Caco-2 (cell line): ENCODE measurements around the gene RASD2. TPM values are rescaled to one million over a fixed set of nuclear protein-coding genes. Genes with fewer than 3 reads are reported as not detected.

Experiments used
- BruUV-seq: library from RNA; stranded (reverse); fragments of 400-500 nt; replicated peaks from 2 replicates; lab custom pipeline; 2021; lab: Mats Ljungman, UMichigan
- CTCF ChIA-PET: fragments of 300-600 bp; sonication (Branson Sonifier 250); formaldehyde crosslinking; loops from one replicate; lab custom pipeline; 2022; ENCODE audit warnings: antibody characterized with exemption; lab: Charles Lee
- POLR2A ChIA-PET: fragments of 300-600 bp; sonication (Branson Sonifier 250); formaldehyde crosslinking; loops from one replicate; lab custom pipeline; 2022; ENCODE audit warnings: antibody characterized with exemption; lab: Charles Lee
- DNase-seq, 2 experiments: peaks; one replicate each; pipeline versions ENCODE4 v3.0.0 to v3.0.0-alpha.2; 2020 to 2022
- H3K27me3 ChIP-seq: replicated peaks from 2 replicates; pipeline ENCODE4 v1.6.0; 2011; ENCODE audit warnings: low read length; ENCODE audit not compliant: control insufficient read depth, insufficient read depth
- H3K36me3 ChIP-seq: 2 replicates; pipeline ENCODE4 v1.5.1; 2011; ENCODE audit warnings: low read length; ENCODE audit not compliant: control insufficient read depth, insufficient read depth
- H3K4me1 ChIP-seq: fragments of 250-450 bp; sonication (Bioruptor Pico); 2 replicates; pipeline ENCODE4 v1.5.1; 2020; ENCODE audit warnings: mild to moderate bottlenecking
- H3K4me3 ChIP-seq: 2 replicates; pipeline ENCODE4 v1.5.1; 2011; ENCODE audit warnings: low read depth, mild to moderate bottlenecking, control low read depth, low read length
- H3K9me3 ChIP-seq: fragments of 250-450 bp; sonication (Bioruptor Pico); 2 replicates; pipeline ENCODE4 v1.5.1; 2020; ENCODE audit warnings: mild to moderate bottlenecking, moderate library complexity
- H3K27ac Mint-ChIP-seq: one replicate; pipeline ENCODE4 v1.8.0; 2022; ENCODE audit warnings: mixed read lengths; ENCODE audit not compliant: unreplicated experiment
- H3K27me3 Mint-ChIP-seq: one replicate; pipeline ENCODE4 v1.8.0; 2022; ENCODE audit warnings: mixed read lengths; ENCODE audit not compliant: insufficient read depth, unreplicated experiment
- H3K36me3 Mint-ChIP-seq: one replicate; pipeline ENCODE4 v1.8.0; 2022; ENCODE audit warnings: mild to moderate bottlenecking, mixed read lengths; ENCODE audit not compliant: insufficient read depth, unreplicated experiment
- H3K4me1 Mint-ChIP-seq: one replicate; pipeline ENCODE4 v1.8.0; 2022; ENCODE audit warnings: low read depth, mixed read lengths; ENCODE audit not compliant: unreplicated experiment
- H3K4me3 Mint-ChIP-seq: one replicate; pipeline ENCODE4 v1.8.0; 2022; ENCODE audit warnings: mild to moderate bottlenecking, moderate library complexity, mixed read lengths; ENCODE audit not compliant: unreplicated experiment
- H3K9me3 Mint-ChIP-seq: one replicate; pipeline ENCODE4 v1.8.0; 2022; ENCODE audit warnings: mixed read lengths; ENCODE audit not compliant: unreplicated experiment
- intact Hi-C: fragments of 100-400 bp; cut with micrococcal nuclease; formaldehyde crosslinking; loops from one replicate; pipeline ENCODE4 v1.10.0; 2022; ENCODE audit not compliant: unreplicated experiment
- total RNA-seq: library from RNA; stranded (reverse); gene quantifications from 2 replicates; pipeline ENCODE4 v1.2.3, GENCODE V29; 2022
- TF ChIP-seq, protein P1 (sequence below), 2 experiments: fragments of 200-600 bp in 1 of 2; IDR thresholded peaks; 1 replicate in 1 of 2; 2 replicates in 1 of 2; pipeline versions ENCODE4 v1.5.1 to v1.8.0; 2011 to 2022; ENCODE audit warnings: antibody characterized with exemption in 1 of 2, control low read depth in 1 of 2, inconsistent platforms in 1 of 2, low read depth in 1 of 2, low read length in 1 of 2, mild to moderate bottlenecking in 1 of 2, moderate library complexity in 1 of 2; ENCODE audit not compliant: insufficient read depth in 1 of 2, severe bottlenecking in 1 of 2, unreplicated experiment in 1 of 2

RASD2 gene
- total RNA-seq, 1 experiment from 2014 or later = 0.09 TPM

DNA sequence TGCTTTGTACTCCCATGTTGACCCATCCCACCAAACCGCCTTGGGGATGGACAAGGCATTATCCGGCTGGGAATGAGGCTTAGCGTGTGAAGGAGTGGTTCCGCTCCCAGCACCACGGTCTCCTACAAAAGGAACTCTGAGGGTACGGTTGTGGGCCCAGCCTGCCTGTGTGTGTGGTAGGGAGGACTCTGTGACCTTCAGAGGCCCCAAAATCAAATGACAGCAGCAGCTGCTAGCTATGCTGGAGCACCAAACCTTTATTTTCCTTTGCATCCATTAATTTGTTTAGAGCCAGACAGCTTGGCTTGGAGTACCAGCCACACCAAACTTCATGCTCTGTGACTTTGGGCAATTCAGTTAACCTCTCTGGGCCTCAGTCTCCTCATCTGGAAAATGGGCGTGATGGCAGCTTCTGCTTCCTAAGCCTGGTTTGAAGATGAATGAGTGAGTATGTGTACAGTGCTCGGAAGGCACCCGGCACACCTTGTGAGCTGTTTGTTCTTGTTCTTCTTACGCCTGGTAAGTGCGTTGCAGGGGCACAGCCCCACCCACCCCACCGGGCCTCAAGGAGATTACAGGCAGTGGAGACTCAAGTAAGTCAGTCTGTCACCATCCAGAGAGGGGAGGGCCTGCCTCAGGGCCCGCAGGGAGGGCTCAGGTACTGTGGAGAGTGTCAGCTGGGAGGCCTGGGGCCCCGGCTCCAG is 51.2 kb downstream of the RASD2 start:
- TF ChIP-seq, protein P1, sequence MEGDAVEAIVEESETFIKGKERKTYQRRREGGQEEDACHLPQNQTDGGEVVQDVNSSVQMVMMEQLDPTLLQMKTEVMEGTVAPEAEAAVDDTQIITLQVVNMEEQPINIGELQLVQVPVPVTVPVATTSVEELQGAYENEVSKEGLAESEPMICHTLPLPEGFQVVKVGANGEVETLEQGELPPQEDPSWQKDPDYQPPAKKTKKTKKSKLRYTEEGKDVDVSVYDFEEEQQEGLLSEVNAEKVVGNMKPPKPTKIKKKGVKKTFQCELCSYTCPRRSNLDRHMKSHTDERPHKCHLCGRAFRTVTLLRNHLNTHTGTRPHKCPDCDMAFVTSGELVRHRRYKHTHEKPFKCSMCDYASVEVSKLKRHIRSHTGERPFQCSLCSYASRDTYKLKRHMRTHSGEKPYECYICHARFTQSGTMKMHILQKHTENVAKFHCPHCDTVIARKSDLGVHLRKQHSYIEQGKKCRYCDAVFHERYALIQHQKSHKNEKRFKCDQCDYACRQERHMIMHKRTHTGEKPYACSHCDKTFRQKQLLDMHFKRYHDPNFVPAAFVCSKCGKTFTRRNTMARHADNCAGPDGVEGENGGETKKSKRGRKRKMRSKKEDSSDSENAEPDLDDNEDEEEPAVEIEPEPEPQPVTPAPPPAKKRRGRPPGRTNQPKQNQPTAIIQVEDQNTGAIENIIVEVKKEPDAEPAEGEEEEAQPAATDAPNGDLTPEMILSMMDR (IDR thresholded peaks at IDR 0.05; ENCODE audit: insufficient read depth in 1 of 2, low read depth in 1 of 2, low read length in 1 of 2, severe bottlenecking in 1 of 2, unreplicated experiment in 1 of 2) = no peak
- H3K9me3 ChIP-seq = no peaks in the 10 kb centered on the region
- no TSS peak for BruUV-seq
- DNase-seq = no peak
- Mint-ChIP-seq H3K4me1 (peaks cover 35% of the 10 kb centered on the region), H3K27me3 (no peaks in the 10 kb centered on the region), H3K27ac (no peak overlapping the region), H3K36me3 (peaks cover 6% of the 10 kb centered on the region), H3K4me3 (no peak overlapping the region), H3K9me3 (no peaks in the 10 kb centered on the region)
- H3K36me3 ChIP-seq = no peaks in the 10 kb centered on the region
- peaks cover 29% of the 10 kb centered on the region for H3K4me1 ChIP-seq
- CTCF ChIA-PET = no interaction called here
- H3K4me3 ChIP-seq = no peak overlapping the region
- no peaks in the 10 kb centered on the region for H3K27me3 ChIP-seq
- POLR2A ChIA-PET = no interaction called here
- intact Hi-C loops = no loop called here

DNA sequence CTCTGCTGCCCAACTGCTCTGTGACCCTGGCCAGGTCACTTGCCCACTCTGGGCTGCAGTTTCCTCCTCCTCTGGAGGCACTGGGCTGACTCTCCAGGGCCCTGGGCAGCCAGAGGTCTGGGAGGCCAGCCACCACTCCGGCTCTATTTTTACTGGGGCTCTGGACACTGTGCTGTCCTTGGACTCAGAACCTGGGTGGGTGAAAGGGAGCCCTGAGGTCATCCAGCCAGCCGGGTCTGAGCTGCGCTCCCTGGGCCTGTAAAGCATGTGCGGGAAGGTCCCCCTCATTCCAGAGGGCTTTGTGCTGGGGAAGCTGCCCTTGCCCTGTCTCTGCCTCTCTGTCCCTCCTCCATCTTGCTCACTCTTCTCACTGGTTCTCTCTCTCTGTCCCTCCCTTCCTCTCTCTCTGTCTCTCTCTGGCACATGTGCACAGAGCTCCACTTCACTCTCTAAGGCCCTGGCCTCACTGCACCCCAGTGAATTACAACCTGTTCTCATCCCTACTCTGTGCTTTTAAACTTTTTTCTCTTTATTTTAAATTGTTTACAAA is 51.9 kb downstream of the RASD2 start:
- Mint-ChIP-seq H3K27ac (no peak overlapping the region), H3K9me3 (no peaks in the 10 kb centered on the region), H3K36me3 (peaks cover 6% of the 10 kb centered on the region), H3K27me3 (no peaks in the 10 kb centered on the region), H3K4me3 (no peak overlapping the region), H3K4me1 (peaks cover 35% of the 10 kb centered on the region)
- H3K9me3 ChIP-seq = no peaks in the 10 kb centered on the region
- TF ChIP-seq, protein P1 (IDR thresholded peaks at IDR 0.05; ENCODE audit: insufficient read depth in 1 of 2, low read depth in 1 of 2, low read length in 1 of 2, severe bottlenecking in 1 of 2, unreplicated experiment in 1 of 2) = no peak
- no peak for DNase-seq
- peaks cover 29% of the 10 kb centered on the region for H3K4me1 ChIP-seq
- H3K36me3 ChIP-seq = no peaks in the 10 kb centered on the region
- H3K27me3 ChIP-seq = no peaks in the 10 kb centered on the region
- ChIA-PET POLR2A (no interaction called here), CTCF (no interaction called here)
- intact Hi-C loops = no loop called here
- BruUV-seq = no TSS peak
- no peak overlapping the region for H3K4me3 ChIP-seq

DNA sequence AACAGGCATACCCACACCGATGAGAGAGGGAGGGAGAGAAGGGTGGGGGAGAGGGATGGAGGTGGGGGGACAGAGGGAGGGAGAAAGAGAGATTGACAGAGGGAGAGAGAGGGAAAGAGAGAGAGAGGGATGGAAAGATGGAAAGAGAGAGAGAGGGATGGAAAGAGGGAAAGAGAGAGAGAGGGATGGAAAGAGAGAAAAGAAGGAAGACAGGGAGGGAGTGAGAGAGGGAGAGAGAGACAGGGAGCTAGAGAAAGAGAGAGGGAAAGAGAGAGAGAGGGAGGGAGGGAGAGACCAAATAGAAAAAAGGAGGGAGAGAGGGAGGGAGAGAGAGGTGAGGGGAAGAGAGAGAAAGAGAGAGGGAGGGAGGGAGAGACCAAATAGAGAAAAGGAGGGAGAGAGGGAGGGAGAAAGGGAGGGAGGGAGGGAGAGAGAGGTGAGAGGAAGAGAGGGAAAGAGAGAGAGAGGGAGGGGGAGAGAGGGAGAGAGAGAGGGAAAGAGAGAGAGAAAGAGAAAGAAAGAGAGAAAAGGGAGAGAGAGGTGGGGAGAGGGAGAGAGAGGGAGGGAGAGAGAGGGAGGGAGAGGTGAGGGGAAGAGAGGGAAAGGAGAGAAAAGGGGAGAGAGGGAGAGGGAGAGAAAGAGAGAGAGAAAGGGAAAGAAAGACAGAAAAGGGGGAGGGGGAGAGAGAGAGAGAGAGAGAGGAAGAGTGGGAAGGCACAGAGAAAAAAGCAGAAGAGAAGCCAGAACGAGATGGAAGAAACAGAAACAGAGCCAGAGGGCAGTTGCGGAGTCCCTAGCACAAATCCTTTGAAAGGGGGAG is 52.6 kb downstream of the RASD2 start:
- intact Hi-C loops = no loop called here
- Mint-ChIP-seq H3K9me3 (no peaks in the 10 kb centered on the region), H3K27ac (no peak overlapping the region), H3K4me1 (peaks cover 35% of the 10 kb centered on the region), H3K36me3 (peaks cover 6% of the 10 kb centered on the region), H3K4me3 (no peak overlapping the region), H3K27me3 (no peaks in the 10 kb centered on the region)
- Histone ChIP-seq H3K27me3 (no peaks in the 10 kb centered on the region), H3K4me1 (peaks cover 29% of the 10 kb centered on the region), H3K36me3 (no peaks in the 10 kb centered on the region), H3K9me3 (no peaks in the 10 kb centered on the region), H3K4me3 (no peak overlapping the region)
- no TSS peak for BruUV-seq
- DNase-seq = no peak
- CTCF ChIA-PET = no interaction called here
- TF ChIP-seq, protein P1 (IDR thresholded peaks at IDR 0.05; ENCODE audit: insufficient read depth in 1 of 2, low read depth in 1 of 2, low read length in 1 of 2, severe bottlenecking in 1 of 2, unreplicated experiment in 1 of 2) = no peak
- POLR2A ChIA-PET = no interaction called here
